HG03095 (cell line): ENCODE data around the gene C17orf50.

ENCODE experiments used
- ATAC-seq: cut with Tn5 transposase; IDR thresholded peaks from one replicate; pipeline ENCODE4 v1.9.1; 2021; ENCODE audit warnings: moderate library complexity; ENCODE audit not compliant: unreplicated experiment

C17orf50 gene

GRCh38 chr17:35733366-35733765 lies 27.3 kb upstream of the C17orf50 start:
- ATAC-seq: no peak

- ATAC-seq: no peak
Measured at GRCh38 chr17:35734396-35734795, 26.3 kb upstream of the C17orf50 start.

- ATAC-seq: no peak
Measured at GRCh38 chr17:35735036-35735805, 25.5 kb upstream of the C17orf50 start.

GRCh38 chr17:35736236-35736635 lies 24.5 kb upstream of the C17orf50 start:
- no peak for ATAC-seq

GRCh38 chr17:35738519-35739133 lies 22.1 kb upstream of the C17orf50 start:
- no peak for ATAC-seq

GRCh38 chr17:35740216-35740615 lies 20.5 kb upstream of the C17orf50 start:
- ATAC-seq: no peak

GRCh38 chr17:35740997-35741931 lies 19.4 kb upstream of the C17orf50 start:
- ATAC-seq: no peak

GRCh38 chr17:35742496-35742895 lies 18.2 kb upstream of the C17orf50 start:
- no peak for ATAC-seq

- no peak for ATAC-seq
Measured at GRCh38 chr17:35742896-35743477, 17.7 kb upstream of the C17orf50 start.

- no peak for ATAC-seq
Measured at GRCh38 chr17:35743626-35744328, 16.9 kb upstream of the C17orf50 start.

- ATAC-seq: no peak
Measured at GRCh38 chr17:35744830-35745229, 15.9 kb upstream of the C17orf50 start.

GRCh38 chr17:35745246-35745645 lies 15.4 kb upstream of the C17orf50 start:
- no peak for ATAC-seq

- no peak for ATAC-seq
Measured at GRCh38 chr17:35745749-35746320, 14.9 kb upstream of the C17orf50 start.

GRCh38 chr17:35747540-35748017 lies 13.1 kb upstream of the C17orf50 start:
- ATAC-seq: no peak

GRCh38 chr17:35748341-35748841 lies 12.3 kb upstream of the C17orf50 start:
- ATAC-seq: no peak

- no peak for ATAC-seq
Measured at GRCh38 chr17:35748979-35749378, 11.7 kb upstream of the C17orf50 start.

GRCh38 chr17:35749560-35750412 lies 10.9 kb upstream of the C17orf50 start:
- ATAC-seq: no peak

- no peak for ATAC-seq
Measured at GRCh38 chr17:35750526-35751395, 9.9 kb upstream of the C17orf50 start.
